ENCODE results near the gene RBFOX1. TPM values are rescaled to one million over a fixed set of nuclear protein-coding genes. Genes with fewer than 3 reads are reported as not detected.

RBFOX1 gene
- total RNA-seq, 1 experiment from 2014 or later = not detected

GRCh38 chr16:7380441-7380840 is 47.8 kb downstream of the RBFOX1 start:
- H3K9me2 ChIP-seq (ENCODE audit: insufficient read depth) = no peaks in the 10 kb centered on the region
- ATAC-seq (no peak), DNase-seq (ENCODE audit: low read depth, low spot score) (no peak)
- H3K4me1 ChIP-seq (ENCODE audit: control insufficient read depth in 1 of 2, insufficient read depth in 2 of 2, low read length in 2 of 2) = no peaks in the 10 kb centered on the region
- no peaks in the 10 kb centered on the region for H3K27me3 ChIP-seq (ENCODE audit: insufficient read depth, low read length)
- no peak overlapping the region for H3K27ac ChIP-seq (ENCODE audit: low read depth, low read length)
- no peak overlapping the region for H2AFZ ChIP-seq (ENCODE audit: low read depth, low read length, poor library complexity, severe bottlenecking)
- TF ChIP-seq EGR1 (IDR thresholded peaks at IDR 0.05; ENCODE audit: low read depth) = no peak
- TF ChIP-seq CEBPB (IDR thresholded peaks at IDR 0.05; ENCODE audit: low read depth) = no peak
- TF ChIP-seq ZNF274 (IDR thresholded peaks at IDR 0.05; ENCODE audit: low read depth, low read length) = no peak
- no peak overlapping the region for H3K9ac ChIP-seq (ENCODE audit: low read length)
- H3K79me2 ChIP-seq (ENCODE audit: insufficient read depth, low read length) = no peaks in the 10 kb centered on the region
- intact Hi-C loops (cut with micrococcal nuclease) = no loop called here
- H3K9me3 ChIP-seq (ENCODE audit: control insufficient read depth in 1 of 2, insufficient read depth in 1 of 2, low read depth in 1 of 2, low read length in 2 of 2) = peaks cover 13 to 31% of the 10 kb centered on the region in 2 experiments; a peak in 2 of 4 replicates
- no TSS peak for BruUV-seq (replicated peaks)
- H3K36me3 ChIP-seq (ENCODE audit: control insufficient read depth in 1 of 2, insufficient read depth in 2 of 2, low read length in 2 of 2) = no peaks in the 10 kb centered on the region
- RAD21 ChIA-PET (ENCODE audit: low non-redundant PET in 1 of 2, low total read pairs in 2 of 2, uncharacterized antibody in 2 of 2, unreplicated experiment in 2 of 2) = no interaction called here
- H4K20me1 ChIP-seq (ENCODE audit: insufficient read depth) = no peaks in the 10 kb centered on the region
- no peak overlapping the region for H3K4me3 ChIP-seq (replicated peaks in 1 of 2; ENCODE audit: low read depth in 1 of 2, low read length in 2 of 2)
- POLR2A ChIA-PET = no interaction called here
- CTCF ChIA-PET = no interaction called here
- H3K4me2 ChIP-seq (ENCODE audit: low read length) = no peak overlapping the region

GRCh38 chr16:7380911-7381310 is 48.3 kb downstream of the RBFOX1 start:
- ChIA-PET RAD21 (ENCODE audit: low non-redundant PET in 1 of 2, low total read pairs in 2 of 2, uncharacterized antibody in 2 of 2, unreplicated experiment in 2 of 2) (no interaction called here), CTCF (no interaction called here), POLR2A (no interaction called here)
- Histone ChIP-seq H3K4me2 (ENCODE audit: low read length) (no peak overlapping the region), H3K9me3 (ENCODE audit: control insufficient read depth in 1 of 2, insufficient read depth in 1 of 2, low read depth in 1 of 2, low read length in 2 of 2) (peaks cover 13 to 31% of the 10 kb centered on the region in 2 experiments; a peak in 2 of 4 replicates), H3K9me2 (ENCODE audit: insufficient read depth) (no peaks in the 10 kb centered on the region), H2AFZ (ENCODE audit: low read depth, low read length, poor library complexity, severe bottlenecking) (no peak overlapping the region), H3K4me3 (replicated peaks in 1 of 2; ENCODE audit: low read depth in 1 of 2, low read length in 2 of 2) (no peak overlapping the region), H3K4me1 (ENCODE audit: control insufficient read depth in 1 of 2, insufficient read depth in 2 of 2, low read length in 2 of 2) (no peaks in the 10 kb centered on the region), H3K36me3 (ENCODE audit: control insufficient read depth in 1 of 2, insufficient read depth in 2 of 2, low read length in 2 of 2) (no peaks in the 10 kb centered on the region), H4K20me1 (ENCODE audit: insufficient read depth) (no peaks in the 10 kb centered on the region), H3K27ac (ENCODE audit: low read depth, low read length) (no peak overlapping the region), H3K9ac (ENCODE audit: low read length) (no peak overlapping the region), H3K27me3 (ENCODE audit: insufficient read depth, low read length) (no peaks in the 10 kb centered on the region), H3K79me2 (ENCODE audit: insufficient read depth, low read length) (no peaks in the 10 kb centered on the region)
- intact Hi-C loops (cut with micrococcal nuclease) = no loop called here
- no TSS peak for BruUV-seq (replicated peaks)
- ATAC-seq = no peak
- DNase-seq (ENCODE audit: low read depth, low spot score) = no peak
- TF ChIP-seq EZH2 (IDR thresholded peaks at IDR 0.05) = no peak
- no peak for TF ChIP-seq EZH2phosphoT487 (IDR thresholded peaks at IDR 0.05; ENCODE audit: borderline replicate concordance)
- TF ChIP-seq ATF3 (IDR thresholded peaks at IDR 0.05) = no peak
- no peak for TF ChIP-seq SRF (IDR thresholded peaks at IDR 0.05; ENCODE audit: low read depth)
- TF ChIP-seq POLR2AphosphoS5 (IDR thresholded peaks at IDR 0.05; ENCODE audit: low read depth, low read length) = no peak
- no peak for TF ChIP-seq JUND (IDR thresholded peaks at IDR 0.05)
- TF ChIP-seq ELF1 (IDR thresholded peaks at IDR 0.05; ENCODE audit: borderline replicate concordance, low read depth) = no peak
